ENCODE results near the gene PHLDA3.

The PHLDA3 gene

DNA sequence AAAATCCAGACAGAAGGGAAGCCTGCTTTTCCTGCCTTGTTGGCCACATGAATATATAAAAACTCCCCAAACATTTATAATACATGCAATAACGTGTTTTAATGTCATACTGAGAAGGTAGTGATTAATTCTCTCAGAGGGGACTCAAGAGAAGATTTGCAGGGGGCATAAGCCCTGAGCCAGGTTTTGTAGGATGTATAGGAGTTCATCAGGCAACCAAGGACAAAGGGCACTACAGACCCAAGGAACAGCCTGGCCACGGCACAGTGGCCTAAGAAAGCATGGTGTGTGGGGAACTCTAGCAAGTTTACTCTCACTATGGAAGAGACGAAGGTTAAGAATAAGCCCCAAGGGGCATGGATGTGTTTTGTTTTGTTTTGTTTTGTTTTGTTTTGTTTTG, 32.0 kb downstream of the PHLDA3 start:
- in situ Hi-C loops (cut with HindIII; ENCODE audit: low pct_ligation_motif_present, low sequenced_read_pairs), result loop anchor here (10.0 kb wide), 1 partner anchor 78 kb away; no protein-coding TSS in a partner anchor
- DNase-seq, result no peak
- Histone ChIP-seq H3K36me3 (replicated peaks) (no peaks in the 10 kb centered on the region), H3K4me3 (ENCODE audit: low read depth, low read length) (no peak overlapping the region), H3K27ac (no peak overlapping the region), H3K27me3 (replicated peaks) (no peaks in the 10 kb centered on the region)
- TF ChIP-seq, protein P1, sequence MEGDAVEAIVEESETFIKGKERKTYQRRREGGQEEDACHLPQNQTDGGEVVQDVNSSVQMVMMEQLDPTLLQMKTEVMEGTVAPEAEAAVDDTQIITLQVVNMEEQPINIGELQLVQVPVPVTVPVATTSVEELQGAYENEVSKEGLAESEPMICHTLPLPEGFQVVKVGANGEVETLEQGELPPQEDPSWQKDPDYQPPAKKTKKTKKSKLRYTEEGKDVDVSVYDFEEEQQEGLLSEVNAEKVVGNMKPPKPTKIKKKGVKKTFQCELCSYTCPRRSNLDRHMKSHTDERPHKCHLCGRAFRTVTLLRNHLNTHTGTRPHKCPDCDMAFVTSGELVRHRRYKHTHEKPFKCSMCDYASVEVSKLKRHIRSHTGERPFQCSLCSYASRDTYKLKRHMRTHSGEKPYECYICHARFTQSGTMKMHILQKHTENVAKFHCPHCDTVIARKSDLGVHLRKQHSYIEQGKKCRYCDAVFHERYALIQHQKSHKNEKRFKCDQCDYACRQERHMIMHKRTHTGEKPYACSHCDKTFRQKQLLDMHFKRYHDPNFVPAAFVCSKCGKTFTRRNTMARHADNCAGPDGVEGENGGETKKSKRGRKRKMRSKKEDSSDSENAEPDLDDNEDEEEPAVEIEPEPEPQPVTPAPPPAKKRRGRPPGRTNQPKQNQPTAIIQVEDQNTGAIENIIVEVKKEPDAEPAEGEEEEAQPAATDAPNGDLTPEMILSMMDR (IDR thresholded peaks at IDR 0.05; ENCODE audit: low read depth, low read length, missing control alignments), result no peak

DNA sequence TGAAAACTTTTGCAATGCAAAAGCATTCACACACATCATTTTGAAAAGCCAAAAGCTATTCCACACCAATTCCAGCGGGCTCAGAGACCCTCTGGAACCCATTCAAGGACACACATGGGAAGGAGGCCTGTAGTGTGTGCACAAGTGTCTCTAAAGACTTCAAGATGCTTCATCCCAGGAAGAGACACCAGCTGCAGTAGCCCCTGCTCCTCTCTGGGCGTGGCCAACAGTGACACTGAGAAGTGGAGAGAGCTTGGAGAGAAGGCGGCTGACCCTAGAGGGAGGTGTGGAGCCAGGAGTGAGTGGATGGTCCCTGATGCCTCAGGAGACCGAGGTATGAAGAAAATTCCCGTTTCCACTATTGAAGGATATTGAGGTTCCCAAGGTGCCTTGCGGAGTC, 32.6 kb downstream of the PHLDA3 start:
- H3K4me3 ChIP-seq (ENCODE audit: low read depth, low read length), result no peak overlapping the region
- in situ Hi-C loops (cut with HindIII; ENCODE audit: low pct_ligation_motif_present, low sequenced_read_pairs), result loop anchor here (10.0 kb wide), 1 partner anchor 78 kb away; no protein-coding TSS in a partner anchor
- no peak for DNase-seq
- H3K27ac ChIP-seq, result no peak overlapping the region
- no peaks in the 10 kb centered on the region for H3K27me3 ChIP-seq (replicated peaks)
- H3K36me3 ChIP-seq (replicated peaks), result no peaks in the 10 kb centered on the region
- TF ChIP-seq, protein P1 (IDR thresholded peaks at IDR 0.05; ENCODE audit: low read depth, low read length, missing control alignments), result peak; percentile 52

DNA sequence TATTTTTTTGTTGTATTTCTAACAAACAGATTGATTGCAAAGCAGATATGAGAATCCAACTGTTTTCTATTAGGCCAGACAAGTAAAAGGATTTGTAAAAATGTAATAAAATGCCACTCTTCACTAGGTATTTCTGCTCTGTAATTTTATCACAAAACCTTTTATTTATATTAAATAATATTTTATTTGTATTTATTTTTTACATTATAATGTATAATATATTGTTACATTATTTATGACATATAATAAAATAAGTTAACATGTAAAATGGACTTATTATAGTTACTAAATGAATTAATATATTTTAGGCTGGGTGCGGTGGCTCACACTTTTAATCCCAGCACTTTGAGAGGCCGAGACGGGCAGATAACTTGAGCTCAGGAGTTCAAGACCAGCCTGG, 34.7 kb downstream of the PHLDA3 start:
- in situ Hi-C loops (cut with HindIII; ENCODE audit: low pct_ligation_motif_present, low sequenced_read_pairs), result loop anchor here (10.0 kb wide), 1 partner anchor 81 kb away; no protein-coding TSS in a partner anchor
- H3K27ac ChIP-seq, result no peak overlapping the region
- no peak for DNase-seq
- no peak overlapping the region for H3K4me3 ChIP-seq (ENCODE audit: low read depth, low read length)
- no peaks in the 10 kb centered on the region for H3K36me3 ChIP-seq (replicated peaks)
- TF ChIP-seq, protein P1 (IDR thresholded peaks at IDR 0.05; ENCODE audit: low read depth, low read length, missing control alignments), result no peak
- no peaks in the 10 kb centered on the region for H3K27me3 ChIP-seq (replicated peaks)

DNA sequence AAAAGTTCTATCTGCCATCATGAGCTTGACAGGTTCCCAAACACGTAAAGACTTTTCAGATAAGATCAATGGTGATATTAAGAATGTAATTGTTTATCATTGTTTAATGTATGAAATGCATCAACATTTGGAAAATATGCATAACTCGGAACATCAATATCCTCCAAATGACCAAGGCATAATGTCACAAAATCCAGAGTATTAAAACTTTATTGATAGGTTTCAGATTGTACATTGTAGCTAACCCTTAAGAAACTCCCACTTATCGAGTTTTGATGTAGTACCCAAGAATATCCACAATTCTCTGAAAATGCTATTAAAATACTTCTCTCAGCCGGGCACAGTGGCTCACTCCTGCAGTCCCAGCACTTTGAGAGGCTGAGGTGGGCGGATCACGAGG, 35.4 kb downstream of the PHLDA3 start:
- in situ Hi-C loops (cut with HindIII; ENCODE audit: low pct_ligation_motif_present, low sequenced_read_pairs), result loop anchor here (10.0 kb wide), 1 partner anchor 81 kb away; no protein-coding TSS in a partner anchor
- no peak overlapping the region for H3K4me3 ChIP-seq (ENCODE audit: low read depth, low read length)
- H3K27me3 ChIP-seq (replicated peaks), result no peaks in the 10 kb centered on the region
- TF ChIP-seq, protein P1 (IDR thresholded peaks at IDR 0.05; ENCODE audit: low read depth, low read length, missing control alignments), result no peak
- no peak overlapping the region for H3K27ac ChIP-seq
- no peaks in the 10 kb centered on the region for H3K36me3 ChIP-seq (replicated peaks)
- no peak for DNase-seq

DNA sequence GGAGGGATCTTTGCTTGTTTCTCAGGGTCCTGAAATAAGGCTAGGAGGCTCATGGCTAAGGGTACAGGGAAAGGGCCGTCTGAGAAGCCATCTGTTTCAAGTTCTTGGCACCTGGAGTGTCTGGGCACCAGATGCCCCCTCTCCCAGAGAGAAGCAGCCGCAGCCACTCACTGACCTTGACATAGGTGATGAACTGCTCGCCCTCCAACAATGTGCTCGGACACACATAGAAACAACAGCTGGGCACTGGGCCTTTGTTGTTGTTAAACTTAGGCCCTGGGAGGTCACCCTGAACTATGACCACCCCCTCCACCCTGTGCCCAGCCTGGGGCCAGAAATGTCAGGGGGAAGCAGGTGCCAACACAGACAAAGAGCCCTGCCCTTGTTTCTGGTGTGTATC, 38.2 kb downstream of the PHLDA3 start:
- TF ChIP-seq, protein P1 (IDR thresholded peaks at IDR 0.05; ENCODE audit: low read depth, low read length, missing control alignments), result no peak
- no peak for DNase-seq
- H3K27me3 ChIP-seq (replicated peaks), result no peaks in the 10 kb centered on the region
- no peak overlapping the region for H3K4me3 ChIP-seq (ENCODE audit: low read depth, low read length)
- no peak overlapping the region for H3K27ac ChIP-seq
- in situ Hi-C loops (cut with HindIII; ENCODE audit: low pct_ligation_motif_present, low sequenced_read_pairs), result loop anchor here (10.0 kb wide), 1 partner anchor 84 kb away; no protein-coding TSS in a partner anchor
- no peaks in the 10 kb centered on the region for H3K36me3 ChIP-seq (replicated peaks)
